Glomerular endothelial cell (primary cell): ENCODE data around the gene SRSF4. TPM values are rescaled to one million over a fixed set of nuclear protein-coding genes. Genes with fewer than 3 reads are reported as not detected.
"Not testable (repeated sequence)": the region's sequence is repeated elsewhere in the genome, so short reads cannot be mapped to it uniquely, and the experiment has no call there.

Experiments
- DNase-seq: peaks from one replicate; pipeline ENCODE4 v3.0.0-alpha.2; 2011; ENCODE audit warnings: low read depth, low spot score; ENCODE audit errors: extremely low read depth
- total RNA-seq: library from RNA; depleted of rRNA; stranded (reverse); fragments of >200 nt; gene quantifications from 2 replicates; pipeline ENCODE4 v1.2.3, GENCODE V29; 2015

SRSF4 gene
- total RNA-seq = 41.2 and 61.3 TPM in 2 replicates

DNA sequence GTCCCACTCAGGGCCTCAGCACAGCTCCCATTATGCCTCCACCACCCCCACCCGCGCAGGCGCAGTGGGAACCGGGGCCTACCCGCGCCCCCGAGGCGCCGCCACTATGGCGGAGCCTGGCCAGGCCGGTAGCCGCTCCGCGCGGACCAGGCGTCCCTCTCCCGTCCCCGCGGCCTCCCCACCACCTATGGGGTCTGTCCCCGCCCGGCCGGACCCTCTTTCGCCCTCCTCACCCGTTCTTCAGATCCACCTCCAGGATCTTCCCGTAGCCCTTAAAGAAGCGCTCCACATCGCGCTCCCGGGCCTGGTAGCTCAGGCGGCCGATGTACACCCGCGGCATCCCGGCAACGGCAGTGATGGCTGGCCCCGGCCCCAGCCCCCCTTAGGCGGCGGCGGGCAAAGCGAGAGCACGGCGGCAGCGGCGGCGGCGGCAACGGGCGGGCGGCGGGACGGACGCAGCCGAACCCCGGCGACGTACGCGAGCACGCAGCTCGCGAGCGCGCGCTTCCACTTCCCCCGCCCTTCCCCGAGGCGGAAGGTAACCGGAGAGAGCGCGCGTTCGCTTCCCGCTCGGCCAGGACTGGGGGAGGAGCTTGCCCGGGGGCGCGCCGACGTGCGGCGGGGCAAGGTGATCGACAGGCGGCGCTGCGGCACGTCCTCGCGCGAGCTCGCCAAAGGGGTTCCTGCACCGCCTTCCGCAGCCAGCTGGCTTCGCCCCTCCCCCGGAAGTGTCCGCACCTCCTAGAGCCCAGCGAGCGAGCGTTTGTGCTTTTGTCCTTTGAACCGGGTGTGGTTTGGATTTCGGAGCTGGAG, at the start of gene SRSF4:
Gene SRSF4, minus strand, starts transcription at position 488 of the 813 bp plus-strand sequence. Its CDS starts 148 bp downstream, at position 340.
- DNase-seq = peak; percentile 80

DNA sequence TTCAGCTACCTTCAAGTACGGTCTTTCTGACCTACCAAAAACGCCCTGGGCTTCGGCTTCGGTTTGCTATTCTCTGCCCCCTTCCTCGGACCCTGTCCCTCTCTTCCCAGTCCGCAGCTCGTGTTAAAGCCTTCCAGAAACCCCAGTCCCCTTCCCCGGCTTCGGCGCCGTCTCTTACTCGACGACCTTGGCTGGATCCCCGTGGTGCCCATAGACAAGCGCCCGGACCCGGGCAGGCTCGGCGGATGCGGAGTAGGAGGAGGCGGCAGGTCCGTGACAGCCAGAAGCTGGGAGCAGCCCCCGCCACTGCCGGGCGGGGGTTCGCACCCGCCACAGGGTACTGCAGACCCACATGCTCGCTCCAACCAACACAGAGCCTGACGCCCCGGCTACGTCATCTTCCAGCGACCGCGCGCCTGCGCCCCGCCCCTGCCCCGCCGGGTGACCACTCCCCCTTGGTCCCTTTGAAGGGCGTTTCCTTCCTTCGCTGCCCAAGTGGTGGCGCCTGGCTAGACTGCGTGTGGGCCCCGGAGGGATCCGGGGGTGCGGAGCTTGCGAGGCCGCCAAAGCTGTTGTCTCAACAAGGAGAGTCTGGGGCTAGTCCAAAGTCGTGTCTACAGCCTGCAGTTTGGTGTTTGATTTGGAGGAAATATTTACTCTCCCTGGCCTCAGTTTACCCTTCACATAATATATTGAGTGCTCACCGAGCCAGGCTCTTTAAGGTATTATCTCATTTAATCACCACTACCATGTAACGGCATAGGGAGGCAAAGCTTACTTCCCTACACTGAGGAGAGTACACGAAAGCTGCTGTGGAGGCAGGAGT, 49.1 kb upstream of the SRSF4 start, which contains the start of gene MECR:
Gene MECR, minus strand, starts transcription at position 382 of the 826 bp plus-strand sequence. Its CDS starts 28 bp downstream, at position 354.
- peak; percentile 41 for DNase-seq

GRCh38 chr1:29230204-29230552, 48.5 kb upstream of the SRSF4 start:
- DNase-seq = no peak

DNA sequence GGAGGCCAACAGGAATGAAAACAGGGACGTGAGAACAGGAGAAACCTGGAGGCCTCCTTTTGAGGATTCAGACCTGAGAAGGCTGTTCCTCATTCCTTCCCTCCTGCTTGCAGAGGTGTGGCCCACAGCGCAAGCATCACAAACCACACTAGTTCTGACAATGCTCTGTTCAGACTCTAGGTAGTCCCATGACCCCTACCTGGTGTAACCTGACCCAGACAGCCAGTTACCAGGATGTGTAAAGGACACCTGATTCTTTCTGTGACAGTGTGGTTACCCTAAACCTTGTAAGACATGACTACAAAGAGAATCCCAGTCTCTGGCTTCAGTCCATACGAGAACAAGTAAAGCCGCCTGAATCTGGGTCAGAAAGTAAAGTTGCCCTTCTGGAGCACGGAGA, 45.8 kb upstream of the SRSF4 start:
- no peak for DNase-seq

DNA sequence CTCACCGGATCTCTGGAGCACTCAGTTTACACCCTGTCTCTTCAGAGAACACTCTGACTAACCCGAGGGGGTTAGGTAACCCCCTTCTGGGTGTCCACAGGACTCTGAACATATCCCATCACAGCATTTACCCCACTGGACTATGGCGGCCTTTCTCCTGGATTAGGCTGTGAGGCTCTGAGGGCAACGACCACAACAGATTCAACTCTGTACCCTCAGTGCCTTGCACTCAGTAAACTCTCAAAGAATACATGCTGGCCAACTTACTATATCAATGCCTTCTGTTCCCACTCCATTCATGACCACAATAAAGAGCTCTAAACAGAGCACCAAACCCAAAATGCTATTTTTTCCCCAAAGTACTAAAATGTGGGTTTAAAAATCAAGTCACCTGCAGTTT, 43.7 kb upstream of the SRSF4 start:
- DNase-seq = no peak

- no peak for DNase-seq
Observed at GRCh38 chr1:29224356-29224837, 42.7 kb upstream of the SRSF4 start.

DNA sequence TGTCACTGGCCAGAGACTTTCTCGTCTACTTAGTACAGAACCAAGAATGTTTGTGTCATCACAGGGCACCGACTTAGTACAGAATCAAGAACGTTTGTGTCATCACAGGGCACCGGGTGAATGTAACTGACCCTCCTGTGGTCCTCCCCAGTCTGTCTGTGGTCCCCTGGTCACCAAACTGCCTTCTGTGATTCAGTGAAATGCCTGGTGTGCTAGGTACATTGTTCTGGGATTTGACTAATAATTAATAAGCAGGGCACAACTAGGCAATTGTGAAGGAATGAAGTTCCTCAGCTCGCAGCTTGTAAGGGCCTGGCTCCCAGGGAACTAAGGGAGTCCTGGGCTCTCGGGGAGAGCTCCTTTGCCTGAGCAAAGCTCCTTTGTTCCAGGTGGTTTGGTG, 41.8 kb upstream of the SRSF4 start:
- no peak for DNase-seq

- DNase-seq = no peak
Observed at GRCh38 chr1:29222686-29223085, 41.0 kb upstream of the SRSF4 start.

- not testable (repeated sequence) for DNase-seq
Observed at GRCh38 chr1:29222260-29222659, 40.6 kb upstream of the SRSF4 start.

DNA sequence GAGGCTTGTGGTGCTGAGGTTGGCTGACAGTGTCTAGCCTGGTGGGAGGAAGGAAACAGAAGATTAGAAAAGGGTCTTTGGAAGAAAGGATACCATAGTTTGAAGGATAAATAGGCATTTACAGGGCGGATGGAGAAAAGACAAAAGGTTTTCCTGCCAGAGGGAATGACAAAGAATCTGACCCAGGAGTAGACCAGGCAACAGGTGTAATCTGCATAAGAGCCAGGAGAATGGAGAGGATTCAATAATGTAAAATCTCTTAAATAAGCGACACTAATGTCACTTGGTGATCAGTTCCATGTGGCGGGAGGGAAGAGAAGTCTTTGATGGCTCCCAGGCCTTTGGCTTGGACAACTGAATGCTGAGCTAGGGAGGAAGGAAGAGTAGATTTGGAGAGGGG, 39.6 kb upstream of the SRSF4 start:
- DNase-seq = no peak

GRCh38 chr1:29218223-29218622, 36.5 kb upstream of the SRSF4 start:
- no peak for DNase-seq

DNA sequence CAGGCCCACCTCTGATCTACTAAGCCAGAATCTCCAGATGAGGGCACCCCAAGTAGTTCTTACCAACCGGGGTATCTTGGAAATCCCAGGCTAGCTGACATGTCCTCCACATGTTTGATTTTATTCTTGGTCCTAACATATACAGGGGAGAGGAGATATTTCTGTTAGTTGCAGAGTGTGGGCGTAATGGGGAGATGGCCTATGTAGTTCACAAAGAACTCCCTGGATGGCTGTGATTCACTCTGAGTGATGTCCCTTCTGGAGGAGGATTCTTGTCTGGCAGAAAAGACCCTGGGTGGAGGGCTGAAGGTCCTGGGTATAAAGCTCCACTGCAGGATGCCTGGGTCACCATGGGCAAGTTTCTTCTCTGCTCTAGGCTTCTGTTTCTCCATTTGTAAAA, 35.9 kb upstream of the SRSF4 start:
- no peak for DNase-seq

DNA sequence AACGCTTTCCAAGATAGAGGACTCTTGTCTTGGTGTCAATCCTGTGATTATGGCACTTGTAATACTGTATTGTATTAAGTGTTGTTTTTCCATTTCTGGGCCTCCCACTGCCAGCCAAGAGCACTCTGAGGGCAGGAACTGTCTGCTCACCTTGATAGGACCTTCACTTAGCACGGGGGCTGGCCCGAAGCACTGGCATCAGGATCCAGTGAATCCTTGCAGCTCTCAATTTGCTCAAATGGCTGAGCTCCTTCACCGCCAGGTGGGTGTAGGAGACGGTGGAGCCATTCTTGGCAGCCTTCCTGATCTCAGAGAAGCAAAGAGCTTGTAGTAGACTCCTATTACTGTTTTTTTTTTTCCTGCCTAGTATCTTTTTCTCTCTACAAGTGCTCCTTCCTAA, 31.4 kb upstream of the SRSF4 start:
- DNase-seq = no peak

- no peak for DNase-seq
Observed at GRCh38 chr1:29211086-29212030, 29.7 kb upstream of the SRSF4 start.

GRCh38 chr1:29210278-29211085, 28.8 kb upstream of the SRSF4 start:
- no peak for DNase-seq

DNA sequence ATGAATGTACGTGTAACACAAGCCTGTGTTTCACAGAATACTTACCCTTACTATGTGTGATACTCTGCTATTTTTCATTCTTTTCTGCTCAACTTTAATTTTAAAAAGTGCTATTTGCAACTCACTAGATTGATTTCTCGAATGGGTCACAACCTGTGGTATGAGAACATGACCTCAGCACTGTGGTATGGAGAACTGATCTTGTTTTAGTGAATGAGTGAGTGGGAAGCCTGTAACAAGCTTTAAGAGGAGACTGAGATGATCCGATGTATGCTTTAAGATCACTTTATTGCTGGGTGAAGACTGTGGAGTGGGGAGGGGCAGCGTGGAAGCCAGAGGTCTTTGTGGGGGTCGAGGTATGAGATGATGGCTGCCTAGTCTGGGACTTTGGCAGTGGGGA, 27.5 kb upstream of the SRSF4 start:
- no peak for DNase-seq

- no peak for DNase-seq
Observed at GRCh38 chr1:29208442-29208841, 26.7 kb upstream of the SRSF4 start.

DNA sequence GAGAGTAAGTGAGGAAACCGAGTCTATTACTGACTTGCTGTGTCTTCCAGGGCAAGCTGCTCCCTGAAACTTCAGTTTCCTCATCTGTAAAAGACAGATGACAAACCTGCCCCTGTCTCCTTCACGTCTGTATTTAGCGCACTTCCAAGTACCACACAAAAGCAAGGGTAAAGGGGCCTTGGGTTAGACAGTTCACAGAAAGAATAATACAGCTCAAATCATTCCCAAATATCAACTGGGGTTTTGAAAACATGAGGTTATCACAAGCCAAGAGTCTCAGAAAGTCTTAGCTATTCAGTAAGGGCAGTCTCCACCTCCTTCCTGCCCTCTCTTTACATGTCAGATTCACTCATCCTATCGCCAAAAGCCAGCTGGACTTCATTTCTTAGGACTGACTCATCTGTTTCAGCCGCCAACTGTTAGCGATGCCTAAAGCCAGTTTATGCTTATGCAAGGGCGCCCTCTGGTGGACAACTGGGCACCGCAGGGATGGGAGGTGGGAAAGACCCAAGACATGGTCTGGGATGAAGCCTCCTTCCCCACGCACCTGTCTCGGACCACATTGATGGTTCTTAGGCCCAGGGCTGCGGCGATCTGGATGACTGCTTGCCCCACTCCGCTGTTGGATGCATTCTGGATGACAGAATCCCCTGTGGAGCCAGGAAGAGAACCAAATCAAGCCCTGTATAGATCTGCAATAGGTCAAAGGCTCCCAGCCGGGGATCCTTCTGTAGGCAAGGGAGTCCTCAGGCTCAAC, 21.1 kb upstream of the SRSF4 start:
- DNase-seq = peak; percentile 96

- DNase-seq = no peak
Observed at GRCh38 chr1:29202053-29202452, 20.4 kb upstream of the SRSF4 start.
